HG03135 (cell line): ENCODE measurements around the gene MPST.

Experiments
- ATAC-seq: cut with Tn5 transposase; IDR thresholded peaks from one replicate; pipeline ENCODE4 v1.9.1; 2021; ENCODE audit warnings: mild to moderate bottlenecking, moderate library complexity; ENCODE audit not compliant: unreplicated experiment

Gene MPST

GRCh38 chr22:37075822-37076433 is 56.4 kb downstream of the MPST start:
- no peak for ATAC-seq

- ATAC-seq: no peak
Observed at GRCh38 chr22:37077802-37078448, 58.4 kb downstream of the MPST start.

- no peak for ATAC-seq
Observed at GRCh38 chr22:37079158-37079557, 59.6 kb downstream of the MPST start.
